ENCODE results near the gene MYH3. TPM values are rescaled to one million over a fixed set of nuclear protein-coding genes. Genes with fewer than 3 reads are reported as not detected.

MYH3 gene
- total RNA-seq, 6 experiments from 2014 or later = 0.28 to 1.5 (median 0.50) TPM

DNA sequence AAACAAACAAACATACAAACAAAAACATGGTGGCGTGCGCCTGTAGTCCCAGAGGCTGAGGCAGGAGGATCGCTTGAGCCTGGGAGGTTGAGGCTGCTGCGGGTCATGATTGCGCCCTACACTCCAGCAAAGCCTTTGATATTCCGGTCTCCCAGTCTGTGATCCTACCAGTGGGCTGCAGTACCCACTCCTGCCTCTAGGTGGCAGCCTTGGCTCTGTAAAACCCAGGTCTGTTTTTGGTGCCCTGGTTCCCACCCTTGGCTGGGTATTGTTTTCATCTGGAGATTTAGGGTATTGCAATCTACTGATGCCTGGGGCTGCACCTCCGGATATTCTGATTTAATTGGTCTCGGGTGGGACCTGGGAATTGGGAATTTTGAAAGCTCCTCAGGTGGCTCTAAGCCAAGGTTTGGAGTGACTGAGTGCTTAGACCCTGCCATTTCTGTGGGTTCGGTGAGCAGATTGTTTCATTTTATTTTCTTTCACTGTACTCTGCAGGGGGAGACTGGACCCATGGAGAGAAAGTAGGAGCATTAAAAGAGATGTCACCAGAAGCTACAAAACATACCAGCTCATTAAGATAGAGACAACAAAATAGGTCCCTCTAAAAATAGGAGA, 40.5 kb downstream of the MYH3 start:
- Mint-ChIP-seq H3K4me3 (peak overlapping the region; percentile 59; the same call in 1 of the 2 replicates), H3K4me1 (ENCODE audit: low read depth) (peaks cover 33% of the 10 kb centered on the region), H3K36me3 (ENCODE audit: low read depth) (no peaks in the 10 kb centered on the region), H3K27me3 (ENCODE audit: insufficient read depth) (peaks cover 2% of the 10 kb centered on the region; the same call in 1 of the 2 replicates), H3K9me3 (no peaks in the 10 kb centered on the region), H3K27ac (no peak overlapping the region)
- TF ChIP-seq, protein P1, sequence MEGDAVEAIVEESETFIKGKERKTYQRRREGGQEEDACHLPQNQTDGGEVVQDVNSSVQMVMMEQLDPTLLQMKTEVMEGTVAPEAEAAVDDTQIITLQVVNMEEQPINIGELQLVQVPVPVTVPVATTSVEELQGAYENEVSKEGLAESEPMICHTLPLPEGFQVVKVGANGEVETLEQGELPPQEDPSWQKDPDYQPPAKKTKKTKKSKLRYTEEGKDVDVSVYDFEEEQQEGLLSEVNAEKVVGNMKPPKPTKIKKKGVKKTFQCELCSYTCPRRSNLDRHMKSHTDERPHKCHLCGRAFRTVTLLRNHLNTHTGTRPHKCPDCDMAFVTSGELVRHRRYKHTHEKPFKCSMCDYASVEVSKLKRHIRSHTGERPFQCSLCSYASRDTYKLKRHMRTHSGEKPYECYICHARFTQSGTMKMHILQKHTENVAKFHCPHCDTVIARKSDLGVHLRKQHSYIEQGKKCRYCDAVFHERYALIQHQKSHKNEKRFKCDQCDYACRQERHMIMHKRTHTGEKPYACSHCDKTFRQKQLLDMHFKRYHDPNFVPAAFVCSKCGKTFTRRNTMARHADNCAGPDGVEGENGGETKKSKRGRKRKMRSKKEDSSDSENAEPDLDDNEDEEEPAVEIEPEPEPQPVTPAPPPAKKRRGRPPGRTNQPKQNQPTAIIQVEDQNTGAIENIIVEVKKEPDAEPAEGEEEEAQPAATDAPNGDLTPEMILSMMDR (IDR thresholded peaks at IDR 0.05) = peak; percentile 100
- peak; percentile 74 for DNase-seq

DNA sequence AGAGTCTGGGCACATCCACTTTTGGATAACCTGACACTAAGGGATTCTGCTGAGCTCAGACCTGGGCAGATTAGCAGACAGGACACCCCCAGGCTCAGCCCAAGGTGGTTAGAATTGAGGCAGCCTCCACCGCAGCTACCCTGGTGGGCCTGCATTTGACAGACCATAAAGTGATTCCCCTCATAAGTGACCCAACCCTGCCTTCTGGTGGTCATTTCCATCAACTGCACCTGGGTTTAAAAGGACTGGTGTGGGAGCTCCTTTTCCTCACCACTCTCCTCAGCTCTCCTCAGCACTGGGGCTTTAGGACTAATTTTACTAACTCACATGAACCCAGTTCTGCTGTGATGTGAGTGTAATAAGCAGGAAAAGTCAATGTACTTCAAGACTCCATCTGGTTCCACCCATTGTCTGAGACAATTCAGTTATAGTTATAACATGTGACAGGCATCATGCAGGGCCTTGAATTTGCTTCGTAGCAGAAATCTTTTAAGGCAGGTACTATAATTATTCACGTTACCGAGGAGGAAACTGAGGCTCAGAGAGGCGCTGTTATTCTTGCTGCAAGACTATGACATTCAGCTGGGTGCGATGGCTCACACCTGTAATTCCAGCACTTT, 42.5 kb downstream of the MYH3 start:
- peaks cover 33% of the 10 kb centered on the region for H3K4me1 Mint-ChIP-seq (ENCODE audit: low read depth)
- H3K36me3 Mint-ChIP-seq (ENCODE audit: low read depth) = no peaks in the 10 kb centered on the region
- H3K27ac Mint-ChIP-seq = no peak overlapping the region
- DNase-seq = peak; percentile 49
- H3K4me3 Mint-ChIP-seq = no peak overlapping the region
- H3K27me3 Mint-ChIP-seq (ENCODE audit: insufficient read depth) = no peaks in the 10 kb centered on the region; the same call in 1 of the 2 replicates
- H3K9me3 Mint-ChIP-seq = no peaks in the 10 kb centered on the region
- TF ChIP-seq, protein P1 (IDR thresholded peaks at IDR 0.05) = peak; percentile 90

DNA sequence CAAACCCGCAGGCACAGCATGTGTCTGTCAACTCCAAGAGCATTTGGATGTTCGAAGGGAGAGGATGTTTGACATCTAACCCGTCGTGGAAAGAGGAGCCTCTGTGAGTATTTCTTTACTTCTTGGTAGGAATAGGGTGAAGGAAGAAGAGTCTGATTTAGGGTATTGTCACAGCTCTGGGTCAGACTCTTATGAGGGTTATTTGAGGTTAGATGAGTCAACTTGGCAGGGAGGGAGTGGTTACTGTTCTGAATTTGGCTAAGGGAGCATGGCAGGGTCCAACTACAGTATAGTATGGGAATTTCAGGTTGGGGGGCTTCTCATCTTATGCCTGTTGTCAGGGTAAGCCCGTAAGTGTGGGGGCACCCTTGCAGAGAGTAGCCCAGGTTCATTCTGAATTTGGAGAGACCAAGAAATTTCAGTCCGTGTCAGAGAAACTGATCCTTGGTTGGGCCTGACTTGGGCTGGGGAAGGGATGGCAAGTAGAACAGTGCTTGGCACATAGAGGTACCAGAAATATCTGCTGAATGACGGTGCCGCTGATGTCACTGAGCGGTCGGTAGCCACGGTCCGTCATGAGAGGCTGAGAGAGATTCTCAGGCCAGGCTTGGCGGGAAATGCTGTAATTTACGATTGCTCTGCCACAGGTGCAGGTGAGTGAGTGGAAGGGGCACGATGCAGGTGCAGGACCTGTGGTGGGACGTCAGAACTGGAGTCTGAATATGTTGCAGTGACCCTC, 43.2 kb downstream of the MYH3 start:
- Mint-ChIP-seq H3K9me3 (no peaks in the 10 kb centered on the region), H3K4me3 (peak overlapping the region; percentile 5; the same call in 1 of the 2 replicates), H3K4me1 (ENCODE audit: low read depth) (peaks cover 33% of the 10 kb centered on the region), H3K27ac (peak overlapping the region; percentile 71; the same call in 1 of the 2 replicates), H3K36me3 (ENCODE audit: low read depth) (no peaks in the 10 kb centered on the region), H3K27me3 (ENCODE audit: insufficient read depth) (no peaks in the 10 kb centered on the region; the same call in 1 of the 2 replicates)
- peak; percentile 24 for DNase-seq
- TF ChIP-seq, protein P1 (IDR thresholded peaks at IDR 0.05) = no peak

DNA sequence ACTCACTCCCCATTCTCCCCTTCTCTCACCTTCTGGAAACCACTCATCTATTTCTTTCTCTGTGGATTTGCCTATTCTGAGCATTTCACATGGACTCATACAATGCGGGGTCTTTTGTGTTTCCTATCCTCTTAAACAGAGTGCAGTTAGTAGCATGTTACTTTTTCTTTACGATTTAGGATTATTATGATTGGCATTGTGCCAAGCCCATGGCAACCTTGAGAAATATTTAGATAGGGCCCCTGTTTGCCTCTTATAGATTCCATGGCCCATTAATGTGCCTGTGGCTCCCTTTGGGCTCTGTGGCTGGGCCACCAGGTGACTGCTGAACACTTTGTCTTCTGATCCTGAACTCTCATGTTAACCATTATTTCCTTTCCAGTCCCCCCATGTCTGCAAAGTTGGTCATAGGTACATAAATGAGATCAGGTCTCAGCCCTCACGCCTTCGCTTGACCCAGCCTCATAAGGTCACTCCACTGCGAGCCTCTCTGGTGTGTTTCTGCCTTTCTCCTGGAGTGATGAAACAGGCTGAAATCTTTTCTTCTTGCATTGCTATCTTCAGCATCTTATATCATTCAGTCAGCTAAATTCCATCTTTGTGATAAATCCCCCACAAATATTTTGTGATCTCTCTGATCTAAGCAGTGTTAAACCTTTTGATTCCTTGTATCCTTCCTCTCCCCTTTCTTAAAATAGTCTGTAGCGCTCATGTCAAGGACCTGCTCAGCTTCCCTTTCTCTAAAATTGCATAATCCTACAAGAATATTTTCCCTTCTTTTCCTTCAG, 44.0 kb downstream of the MYH3 start:
- DNase-seq = peak; percentile 50

More for the DNA sequence above, 44.0 kb downstream of the MYH3 start:
- no peaks in the 10 kb centered on the region for H3K9me3 Mint-ChIP-seq
- TF ChIP-seq, protein P1 (IDR thresholded peaks at IDR 0.05) = no peak
- H3K4me3 Mint-ChIP-seq = peak overlapping the region; percentile 5; the same call in 1 of the 2 replicates
- peaks cover 29% of the 10 kb centered on the region for H3K4me1 Mint-ChIP-seq (ENCODE audit: low read depth)
- H3K36me3 Mint-ChIP-seq (ENCODE audit: low read depth) = no peaks in the 10 kb centered on the region
- peak overlapping the region; percentile 71 for H3K27ac Mint-ChIP-seq
- H3K27me3 Mint-ChIP-seq (ENCODE audit: insufficient read depth) = peaks cover 3% of the 10 kb centered on the region

Measured in HFFc6 (cell line).